H1 (cell line): ENCODE measurements around the gene DPEP2. TPM values are rescaled to one million over a fixed set of nuclear protein-coding genes. Genes with fewer than 3 reads are reported as not detected.

ENCODE experiments used
- SIN3A ChIP-seq, 2 experiments: IDR thresholded peaks in 1 of 2; conservative IDR thresholded peaks in 1 of 2; 2 replicates each; pipeline ENCODE4 v1.6.1; 2011 to 2012; ENCODE audit warnings: low read length in 2 of 2, improper control_type of control experiment in 1 of 2, low read depth in 1 of 2, mild to moderate bottlenecking in 1 of 2
- polyA plus RNA-seq, 7 experiments: library from polyadenylated mRNA; depleted of rRNA in 3 of 7; stranded (reverse) in 5 of 7; unstranded in 2 of 7; fragments of >200 nt in 5 of 7; fragments of 200-250 nt in 2 of 7; gene quantifications; 1 replicate in 5 of 7; 2 replicates in 1 of 7; 4 replicates in 1 of 7; pipeline versions ENCODE4 v1.2.1 to v1.2.3, GENCODE V29; 2011 to 2013; ENCODE audit warnings: missing spikeins in 2 of 7, mixed read lengths in 2 of 7
- total RNA-seq: library from RNA; stranded (reverse); fragmentation: NEBNext Ultra II Directional; extraction: Animal tissue kit (Norgen Biotek cat#: 25700); gene quantifications from 2 replicates; pipeline ENCODE4 v1.2.1, GENCODE V29; 2021
- TF ChIP-seq, protein P1 (sequence below): IDR thresholded peaks from 2 replicates; pipeline ENCODE4 v1.6.1; 2012; ENCODE audit warnings: inconsistent platforms

Gene DPEP2
- total and polyA plus RNA-seq, 2 of the 8 experiments (the other 6 are each of a cell fraction or from before 2014, with no cell fraction given), result not detected

DNA sequence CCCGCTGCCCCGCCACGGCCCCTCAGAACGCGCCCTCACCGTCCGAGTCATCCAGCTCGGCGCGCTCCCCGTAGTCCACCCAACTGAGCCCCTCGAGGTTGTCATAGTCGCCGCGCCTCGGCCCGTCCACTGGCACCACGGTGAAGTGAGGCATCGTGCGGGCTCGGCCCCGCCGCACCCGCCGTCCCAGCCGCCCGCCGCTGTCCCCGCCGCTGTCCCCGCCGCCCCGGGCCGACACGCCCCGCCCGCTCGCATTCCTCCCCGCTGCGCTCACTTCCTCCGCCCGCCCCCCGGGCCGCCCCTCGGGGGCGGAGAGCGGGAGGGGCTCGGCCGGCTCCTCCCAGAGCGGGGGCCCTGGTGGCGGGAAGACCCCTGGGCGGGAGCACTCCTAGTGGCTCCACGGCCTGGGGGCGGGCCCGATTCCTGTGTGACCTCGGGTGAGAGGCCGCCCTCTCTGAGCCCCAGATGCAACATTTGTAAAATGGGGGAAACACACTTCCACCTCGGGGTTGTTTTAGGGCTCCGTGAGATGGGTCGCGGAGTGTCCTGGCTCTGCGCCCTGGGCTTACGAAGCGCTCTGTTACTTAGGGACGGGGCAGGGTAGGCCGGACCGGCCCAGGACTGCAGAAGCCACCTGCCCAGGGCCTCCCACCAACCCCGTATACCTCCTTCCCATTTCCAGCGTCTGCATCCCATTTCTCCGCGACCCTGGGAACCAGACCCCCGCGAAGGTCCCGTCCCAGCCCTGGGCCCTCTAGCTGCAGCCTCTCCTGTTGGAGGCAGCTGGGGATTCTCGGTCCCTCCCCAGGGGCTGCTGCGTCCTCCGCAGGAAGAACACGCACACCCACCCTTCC, 30.7 kb downstream of the DPEP2 start, which contains the start of gene SLC12A4 (continued):
- TF ChIP-seq, protein P1, sequence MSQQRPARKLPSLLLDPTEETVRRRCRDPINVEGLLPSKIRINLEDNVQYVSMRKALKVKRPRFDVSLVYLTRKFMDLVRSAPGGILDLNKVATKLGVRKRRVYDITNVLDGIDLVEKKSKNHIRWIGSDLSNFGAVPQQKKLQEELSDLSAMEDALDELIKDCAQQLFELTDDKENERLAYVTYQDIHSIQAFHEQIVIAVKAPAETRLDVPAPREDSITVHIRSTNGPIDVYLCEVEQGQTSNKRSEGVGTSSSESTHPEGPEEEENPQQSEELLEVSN, result peak; percentile 16; the same call in 1 of the 2 replicates
- TF ChIP-seq SIN3A (conservative IDR thresholded peaks at IDR 0.05 in 1 of 2, IDR thresholded peaks at IDR 0.05 in 1 of 2; ENCODE audit: low read depth in 1 of 2, low read length in 2 of 2), result 0 out of 4 replicates have a peak, but pooled peaks of 1 of the 2 experiments have one; percentile 61
- TF ChIP-seq, all 59 proteins: peak for 7
